ENCODE data around the gene TBX4.
"Not testable (repeated sequence)": the region's sequence is repeated elsewhere in the genome, so short reads cannot be mapped to it uniquely, and the experiment has no call there.

The TBX4 gene

GRCh38 chr17:61498042-61498994 is 46.1 kb downstream of the TBX4 start:
- no peak for DNase-seq (ENCODE audit: low read depth in 2 of 2)

DNA sequence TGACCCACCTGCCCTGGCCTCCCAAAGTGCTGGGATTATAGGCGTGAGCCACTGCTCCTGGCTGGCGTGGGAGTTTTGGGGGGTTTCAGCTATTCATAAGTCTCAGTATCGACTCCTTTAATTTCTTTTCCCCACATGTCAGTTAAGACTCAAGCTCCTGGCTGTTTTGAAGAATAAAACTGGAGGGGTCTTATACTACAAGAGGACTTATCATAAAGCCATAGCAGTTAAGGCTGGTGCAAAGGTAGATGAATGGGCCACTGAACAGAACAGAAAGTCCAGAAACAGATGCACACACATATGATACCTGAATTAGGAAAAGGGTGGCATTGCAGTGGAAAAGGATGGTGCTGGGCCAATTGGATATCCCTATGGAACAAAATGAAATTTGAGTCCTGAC is 47.4 kb downstream of the TBX4 start:
- DNase-seq (ENCODE audit: low read depth in 2 of 2) = no peak

- DNase-seq (ENCODE audit: low read depth in 2 of 2) = no peak
These were observed 48.1 kb downstream of the TBX4 start for GRCh38 chr17:61500287-61500686.

- no peak for DNase-seq (ENCODE audit: low read depth in 2 of 2)
These were observed 50.1 kb downstream of the TBX4 start for GRCh38 chr17:61502292-61502691.

- DNase-seq (ENCODE audit: low read depth in 2 of 2) = no peak
These were observed 51.7 kb downstream of the TBX4 start for GRCh38 chr17:61503961-61504360.

DNA sequence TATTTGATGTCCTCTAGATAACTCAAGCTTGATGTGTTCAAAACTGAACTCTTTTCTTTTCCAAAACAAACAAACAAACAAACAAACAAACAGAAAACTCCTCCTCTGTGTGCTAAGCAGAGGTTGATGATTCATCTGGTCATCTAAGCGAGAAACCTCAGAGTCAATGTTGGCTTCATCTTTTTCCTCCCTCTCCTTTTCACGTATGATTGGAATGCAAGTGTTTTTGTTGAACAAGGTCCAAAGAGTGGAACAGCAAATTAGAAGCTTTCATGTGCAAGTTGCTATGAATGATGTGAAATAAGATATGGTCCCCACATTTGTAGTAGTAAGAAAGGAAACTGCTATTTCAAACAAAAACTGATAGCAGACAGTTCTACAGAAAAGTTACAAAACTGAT is 52.5 kb downstream of the TBX4 start:
- no peak for DNase-seq (ENCODE audit: low read depth in 2 of 2)

DNA sequence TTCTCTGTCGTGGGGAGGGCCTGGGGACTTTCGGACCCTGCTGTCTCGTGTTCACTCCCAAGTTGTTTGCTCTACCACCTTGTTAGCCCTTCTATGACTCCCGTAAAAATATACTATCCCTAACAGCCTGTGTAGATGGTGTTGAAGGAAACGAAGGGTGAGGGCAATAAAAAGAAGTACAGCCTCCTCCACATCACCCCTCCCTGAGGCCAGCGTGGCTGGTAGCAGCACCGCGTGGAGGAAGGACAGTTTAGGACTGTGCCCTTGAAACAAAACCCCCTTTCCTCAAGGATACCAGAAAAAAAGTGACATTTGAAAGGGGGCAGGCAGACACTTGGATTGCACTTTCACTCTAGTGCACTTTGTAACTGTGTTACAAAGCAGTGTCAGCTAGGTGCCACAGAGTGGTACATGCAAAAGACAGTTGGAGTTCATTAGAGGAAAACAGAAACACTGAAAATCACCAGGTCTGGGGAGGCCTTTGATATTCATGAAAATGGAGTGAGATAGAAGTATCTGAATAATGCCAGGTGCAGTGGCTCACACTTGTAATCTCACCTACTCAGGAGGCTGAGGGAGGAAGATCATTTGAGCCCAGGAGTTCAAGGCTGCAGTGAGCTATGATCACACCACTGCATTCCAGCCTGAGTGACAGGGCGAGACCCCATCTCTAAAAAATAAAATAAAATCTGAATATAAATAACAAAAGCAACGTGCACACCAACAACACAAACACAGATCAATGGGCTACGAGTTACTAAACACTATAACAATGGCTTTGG is 53.8 kb downstream of the TBX4 start:
- DNase-seq (ENCODE audit: low read depth in 2 of 2) = no peak

- DNase-seq (ENCODE audit: low read depth in 2 of 2) = no peak
These were observed 55.3 kb downstream of the TBX4 start for GRCh38 chr17:61507383-61508066.

- no peak for DNase-seq (ENCODE audit: low read depth in 2 of 2)
These were observed 56.7 kb downstream of the TBX4 start for GRCh38 chr17:61508912-61509311.

- not testable (repeated sequence) for DNase-seq (ENCODE audit: low read depth in 2 of 2)
These were observed 57.2 kb downstream of the TBX4 start for GRCh38 chr17:61509454-61509853.

DNA sequence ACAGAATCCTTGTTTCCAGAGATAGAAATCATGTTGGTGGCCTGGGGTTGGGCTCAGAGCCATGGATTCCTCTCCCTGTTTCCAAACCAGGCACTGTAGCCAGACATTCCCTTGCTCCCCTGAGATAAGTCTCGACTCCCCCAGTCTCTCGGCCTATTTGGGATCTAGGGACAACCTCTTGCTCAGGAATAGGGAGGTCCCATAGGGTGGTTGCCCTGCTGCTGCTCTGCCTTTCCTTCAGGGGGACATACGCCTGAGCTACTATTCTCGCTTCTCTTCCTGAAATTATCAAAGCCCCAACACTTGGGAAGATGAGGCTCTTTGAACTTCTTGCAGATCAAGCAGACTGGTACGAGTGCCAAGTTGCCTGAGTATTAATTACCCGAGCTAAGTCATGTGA is 58.0 kb downstream of the TBX4 start:
- no peak for DNase-seq (ENCODE audit: low read depth in 2 of 2)

DNA sequence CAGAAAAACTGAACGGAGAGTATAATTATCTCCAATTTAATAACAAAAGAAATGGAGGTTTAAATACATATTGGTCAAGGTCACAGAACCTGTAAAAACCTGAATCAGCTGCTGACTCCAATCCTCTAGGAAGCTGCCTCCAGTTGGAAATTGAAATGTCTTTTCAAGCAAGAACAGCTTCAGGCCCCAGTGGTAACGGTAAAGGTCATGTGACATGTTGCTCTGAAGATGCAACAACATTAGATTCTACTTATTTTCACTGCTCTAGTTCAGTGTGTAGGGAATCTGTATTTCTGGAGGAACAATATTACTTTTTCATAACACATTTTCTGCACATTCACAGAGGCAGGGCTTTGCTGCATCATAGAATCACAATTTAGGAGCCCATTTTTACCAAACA is 58.8 kb downstream of the TBX4 start:
- no peak for DNase-seq (ENCODE audit: low read depth in 2 of 2)

DNA sequence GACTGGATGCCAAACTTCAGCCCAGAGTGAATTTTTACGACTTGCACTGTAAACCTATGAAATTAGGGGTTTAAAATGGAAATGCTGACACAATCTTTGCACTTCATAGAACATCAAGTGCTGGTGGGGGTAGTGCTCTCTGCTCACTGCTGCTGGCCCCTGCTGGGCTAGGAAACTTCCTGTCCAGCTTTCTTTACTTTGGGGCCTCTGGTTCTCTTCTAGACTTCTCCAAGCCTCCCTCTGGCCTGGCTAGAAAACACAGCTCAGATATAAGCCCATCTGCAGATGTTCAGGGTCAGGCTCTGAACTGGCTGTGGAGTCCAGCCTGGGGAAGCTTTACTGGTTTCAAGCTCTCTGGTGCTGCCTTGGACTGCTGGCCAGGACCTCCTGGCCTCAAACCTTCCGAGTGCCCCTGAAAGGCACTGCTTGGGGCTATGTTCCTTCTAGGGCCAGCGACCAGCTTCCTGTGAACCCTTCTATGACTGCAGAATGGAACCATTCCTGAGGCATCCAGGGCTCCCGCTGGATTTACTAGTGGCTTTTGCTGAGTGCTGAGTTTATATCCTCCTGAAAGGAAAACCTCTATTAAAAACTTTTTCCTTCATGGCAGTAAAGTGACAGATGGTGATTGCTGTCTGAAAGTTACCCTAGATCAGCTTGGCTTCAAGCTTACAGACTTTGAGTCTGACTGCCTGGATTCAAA is 59.4 kb downstream of the TBX4 start:
- DNase-seq (ENCODE audit: low read depth in 2 of 2) = no peak

- no peak for DNase-seq (ENCODE audit: low read depth in 2 of 2)
These were observed 62.3 kb downstream of the TBX4 start for GRCh38 chr17:61514491-61514890.

- DNase-seq (ENCODE audit: low read depth in 2 of 2) = no peak
These were observed 65.0 kb downstream of the TBX4 start for GRCh38 chr17:61517265-61517664.

DNA sequence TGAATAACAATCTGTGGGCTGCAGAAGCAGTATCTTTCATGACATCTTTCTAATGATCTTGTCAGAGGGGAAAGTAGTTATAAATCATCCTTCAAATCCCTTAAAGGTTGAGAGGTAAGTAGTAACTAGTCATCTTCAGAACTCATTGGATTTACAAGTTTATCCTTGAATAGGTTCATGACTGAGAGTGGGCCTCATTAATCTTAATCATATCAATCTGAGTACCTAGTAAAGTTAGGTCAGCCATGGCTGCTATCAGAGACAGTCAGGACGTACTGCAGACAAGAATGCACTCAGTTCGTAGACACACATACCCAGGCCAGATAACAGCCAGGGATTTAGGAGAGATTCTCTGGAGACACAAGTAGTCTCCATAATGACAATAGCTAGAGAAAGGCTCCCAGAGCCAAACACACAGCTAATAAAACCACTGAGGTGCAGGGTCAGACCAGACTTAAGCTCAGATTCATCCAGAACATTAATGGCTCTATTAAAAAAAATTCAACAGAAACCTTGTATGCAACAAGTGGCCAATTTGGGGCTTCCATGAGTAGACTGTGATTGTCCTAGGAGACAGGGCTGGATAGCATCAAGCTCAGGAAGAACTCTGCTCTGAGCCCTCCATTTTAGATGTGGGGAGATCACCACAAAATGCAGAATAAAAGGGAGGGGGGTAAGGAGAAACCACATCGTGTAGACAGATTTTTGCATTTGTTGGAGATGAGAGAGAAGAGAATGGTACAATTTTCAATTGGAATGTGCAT is 65.8 kb downstream of the TBX4 start:
- DNase-seq (ENCODE audit: low read depth in 2 of 2) = no peak

DNA sequence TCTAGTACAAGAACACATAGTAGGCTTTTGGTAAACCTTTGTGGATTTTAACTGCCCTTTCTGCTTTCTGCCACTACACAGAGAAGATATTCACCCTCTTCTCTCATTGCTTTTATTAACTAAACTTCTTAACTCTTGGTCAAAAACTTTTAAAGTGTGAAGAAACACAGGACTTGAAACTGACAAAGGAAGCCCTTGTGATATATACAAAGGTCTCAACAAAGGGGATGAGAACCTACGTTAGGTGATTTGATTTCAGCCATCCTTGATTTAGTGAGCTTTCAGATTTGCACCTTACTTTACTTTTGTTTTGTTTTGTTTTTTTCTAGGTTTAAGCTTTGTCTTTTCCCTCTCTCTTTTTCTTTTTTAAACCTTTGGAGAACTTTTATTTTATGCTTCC is 66.9 kb downstream of the TBX4 start:
- DNase-seq (ENCODE audit: low read depth in 2 of 2) = no peak

- DNase-seq (ENCODE audit: low read depth in 2 of 2) = no peak
These were observed 67.7 kb downstream of the TBX4 start for GRCh38 chr17:61519754-61520440.

- no peak for DNase-seq (ENCODE audit: low read depth in 2 of 2)
These were observed 68.7 kb downstream of the TBX4 start for GRCh38 chr17:61520897-61521296.

DNA sequence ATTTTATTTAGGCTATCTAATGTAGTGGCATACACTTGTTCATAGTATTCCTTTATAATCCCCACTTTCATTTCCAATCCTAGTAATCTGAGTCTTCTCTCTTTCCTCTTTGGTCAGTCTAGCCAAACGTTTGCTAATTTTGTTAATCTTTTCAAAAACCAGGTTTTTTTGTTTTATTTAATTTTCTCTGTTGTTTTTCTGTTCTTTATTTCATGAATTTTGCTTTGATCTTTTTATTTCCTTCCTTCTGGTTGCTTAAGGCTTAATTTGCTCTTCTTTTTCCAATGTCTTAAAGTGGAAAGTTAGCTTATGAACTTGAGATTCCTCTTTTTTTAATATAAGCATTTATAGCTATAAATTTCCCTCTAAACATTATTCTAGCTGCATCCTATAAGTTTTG is 69.9 kb downstream of the TBX4 start:
- DNase-seq (ENCODE audit: low read depth in 2 of 2) = no peak

Measured in stimulated activated CD8-positive, alpha-beta memory T cell treated with anti-CD3 and anti-CD28 coated beads, Interleukin-2, amount 100 ng/mL, for 1 hour (primary cell).